HepG2 (cell line): ENCODE measurements around the gene VWA3B. TPM values are rescaled to one million over a fixed set of nuclear protein-coding genes. Genes with fewer than 3 reads are reported as not detected.
A peak's percentile ranks its signal among the peaks of the same experiment; 100 is the strongest.

Experiments
- ELF1 ChIP-seq: sonication (generic); formaldehyde crosslinking; IDR thresholded peaks from 2 replicates; pipeline ENCODE4 v1.4.0; 2020; ENCODE audit warnings: missing genetic modification reagents
- KAT2B ChIP-seq: fragments of 150-350 bp; IDR thresholded peaks from 2 replicates; pipeline ENCODE4 v1.6.1; 2014; ENCODE audit warnings: low read depth, low read length, borderline replicate concordance
- NCOR1 ChIP-seq: fragments of 200-600 bp; sonication (generic); IDR thresholded peaks from 2 replicates; pipeline ENCODE4 v1.7.0; 2017; ENCODE audit warnings: antibody characterized with exemption, low read length, borderline replicate concordance
- NPAS2 ChIP-seq: sonication (generic); formaldehyde crosslinking; IDR thresholded peaks from 2 replicates; pipeline ENCODE4 v1.8.0; 2022; ENCODE audit warnings: mild to moderate bottlenecking, missing genetic modification reagents, borderline replicate concordance
- SATB2 ChIP-seq: sonication (generic); formaldehyde crosslinking; IDR thresholded peaks from 2 replicates; pipeline ENCODE4 v1.5.0; 2020; ENCODE audit warnings: missing genetic modification reagents
- STAG1 ChIP-seq: sonication (generic); formaldehyde crosslinking; IDR thresholded peaks from 2 replicates; pipeline ENCODE4 v1.4.0; 2020; ENCODE audit warnings: missing genetic modification reagents
- ZNF343 ChIP-seq: sonication (generic); formaldehyde crosslinking; IDR thresholded peaks from 2 replicates; pipeline ENCODE4 v1.4.0; 2020; ENCODE audit warnings: mild to moderate bottlenecking, missing genetic modification reagents
- ZNF543 ChIP-seq: sonication (generic); formaldehyde crosslinking; IDR thresholded peaks from 2 replicates; pipeline ENCODE4 v1.4.0; 2020; ENCODE audit warnings: mild to moderate bottlenecking, missing genetic modification reagents
- polyA plus RNA-seq, 8 experiments: library from polyadenylated mRNA; depleted of rRNA in 3 of 8; stranded (reverse) in 7 of 8; unstranded in 1 of 8; fragments of >200 nt; fragmentation: Illumina TruSeq in 4 of 8; extraction: Trizol in 4 of 8; gene quantifications; 2 replicates each; pipeline versions ENCODE4 v1.2.1 to v1.2.3, GENCODE V29; 2011 to 2016; ENCODE audit warnings: low read depth in 4 of 8, missing spikeins in 1 of 8, mixed read lengths in 1 of 8; ENCODE audit not compliant: insufficient read depth in 1 of 8
- total RNA-seq, 5 experiments: library from RNA; depleted of rRNA; stranded (reverse); fragments of >200 nt; fragmentation: Illumina TruSeq; extraction: Trizol; gene quantifications; 2 replicates each; pipeline ENCODE4 v1.2.3, GENCODE V29; 2016; ENCODE audit warnings: low read depth in 1 of 5
- TF ChIP-seq, protein P1 (sequence below): sonication (generic); formaldehyde crosslinking; IDR thresholded peaks from 2 replicates; pipeline ENCODE4 v1.5.1; 2020; ENCODE audit warnings: mild to moderate bottlenecking, missing genetic modification reagents, moderate library complexity
- TF ChIP-seq, protein P2 (sequence below): sonication (generic); formaldehyde crosslinking; IDR thresholded peaks from 2 replicates; pipeline ENCODE4 v1.9.0; 2022; ENCODE audit warnings: low read depth, missing genetic modification reagents
- TF ChIP-seq, protein P3 (sequence below): conservative IDR thresholded peaks from 2 replicates; pipeline ENCODE4 v1.6.1; 2018; ENCODE audit warnings: missing genetic modification reagents
- TF ChIP-seq, protein P4 (sequence below): sonication (generic); formaldehyde crosslinking; IDR thresholded peaks from 2 replicates; pipeline ENCODE4 v1.4.0; 2020; ENCODE audit warnings: low read depth, mild to moderate bottlenecking, missing genetic modification reagents
- TF ChIP-seq, protein P5 (sequence below): sonication (generic); formaldehyde crosslinking; IDR thresholded peaks from 2 replicates; pipeline ENCODE4 v1.4.0; 2020; ENCODE audit warnings: missing genetic modification reagents
- TF ChIP-seq, protein P6 (sequence below): sonication (generic); formaldehyde crosslinking; IDR thresholded peaks from 2 replicates; pipeline ENCODE4 v1.4.0; 2020; ENCODE audit warnings: missing genetic modification reagents, mild to moderate bottlenecking, borderline replicate concordance

VWA3B gene
- total and polyA plus RNA-seq, 2 of the 13 experiments (the other 11 are each of a cell fraction or from before 2014, with no cell fraction given): not detected

DNA sequence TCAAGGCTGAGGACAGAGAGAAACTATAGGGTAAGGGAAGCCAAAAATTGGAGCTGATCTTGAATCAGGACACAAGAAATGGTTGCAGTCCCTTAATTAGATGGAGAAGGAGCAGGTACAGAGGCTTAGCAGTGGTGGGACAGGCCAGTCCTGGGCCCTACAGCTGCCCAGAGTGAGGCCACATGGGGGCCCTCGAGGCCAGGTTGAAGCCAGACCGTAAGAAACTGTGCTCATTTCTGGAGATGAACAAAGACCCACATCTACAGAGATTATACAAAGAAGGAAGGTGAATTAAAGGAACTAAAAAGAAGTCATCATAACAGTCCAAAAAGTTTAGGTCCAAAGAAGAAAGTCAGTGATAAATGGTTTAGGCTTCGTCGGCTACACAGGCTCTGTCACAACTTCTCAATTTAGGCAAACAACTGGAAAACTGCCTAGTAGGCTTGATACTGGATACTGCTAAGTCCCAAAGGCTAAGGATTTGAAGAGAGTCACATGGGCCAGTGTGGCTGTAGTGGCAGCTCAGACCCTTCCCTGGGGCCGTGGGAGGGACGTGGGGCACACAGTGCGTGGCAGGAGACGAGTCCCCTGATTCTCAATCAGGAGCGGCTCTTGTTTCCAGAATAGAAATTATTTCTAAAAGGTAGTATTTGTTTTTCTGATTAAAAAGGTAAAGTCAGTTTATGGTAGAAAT is 208.9 kb downstream of the VWA3B start (continued):
- TF ChIP-seq, protein P1, sequence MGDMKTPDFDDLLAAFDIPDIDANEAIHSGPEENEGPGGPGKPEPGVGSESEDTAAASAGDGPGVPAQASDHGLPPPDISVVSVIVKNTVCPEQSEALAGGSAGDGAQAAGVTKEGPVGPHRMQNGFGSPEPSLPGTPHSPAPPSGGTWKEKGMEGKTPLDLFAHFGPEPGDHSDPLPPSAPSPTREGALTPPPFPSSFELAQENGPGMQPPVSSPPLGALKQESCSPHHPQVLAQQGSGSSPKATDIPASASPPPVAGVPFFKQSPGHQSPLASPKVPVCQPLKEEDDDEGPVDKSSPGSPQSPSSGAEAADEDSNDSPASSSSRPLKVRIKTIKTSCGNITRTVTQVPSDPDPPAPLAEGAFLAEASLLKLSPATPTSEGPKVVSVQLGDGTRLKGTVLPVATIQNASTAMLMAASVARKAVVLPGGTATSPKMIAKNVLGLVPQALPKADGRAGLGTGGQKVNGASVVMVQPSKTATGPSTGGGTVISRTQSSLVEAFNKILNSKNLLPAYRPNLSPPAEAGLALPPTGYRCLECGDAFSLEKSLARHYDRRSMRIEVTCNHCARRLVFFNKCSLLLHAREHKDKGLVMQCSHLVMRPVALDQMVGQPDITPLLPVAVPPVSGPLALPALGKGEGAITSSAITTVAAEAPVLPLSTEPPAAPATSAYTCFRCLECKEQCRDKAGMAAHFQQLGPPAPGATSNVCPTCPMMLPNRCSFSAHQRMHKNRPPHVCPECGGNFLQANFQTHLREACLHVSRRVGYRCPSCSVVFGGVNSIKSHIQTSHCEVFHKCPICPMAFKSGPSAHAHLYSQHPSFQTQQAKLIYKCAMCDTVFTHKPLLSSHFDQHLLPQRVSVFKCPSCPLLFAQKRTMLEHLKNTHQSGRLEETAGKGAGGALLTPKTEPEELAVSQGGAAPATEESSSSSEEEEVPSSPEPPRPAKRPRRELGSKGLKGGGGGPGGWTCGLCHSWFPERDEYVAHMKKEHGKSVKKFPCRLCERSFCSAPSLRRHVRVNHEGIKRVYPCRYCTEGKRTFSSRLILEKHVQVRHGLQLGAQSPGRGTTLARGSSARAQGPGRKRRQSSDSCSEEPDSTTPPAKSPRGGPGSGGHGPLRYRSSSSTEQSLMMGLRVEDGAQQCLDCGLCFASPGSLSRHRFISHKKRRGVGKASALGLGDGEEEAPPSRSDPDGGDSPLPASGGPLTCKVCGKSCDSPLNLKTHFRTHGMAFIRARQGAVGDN (CRISPR knock-in tag): peak; percentile 16
- TF ChIP-seq, protein P2, sequence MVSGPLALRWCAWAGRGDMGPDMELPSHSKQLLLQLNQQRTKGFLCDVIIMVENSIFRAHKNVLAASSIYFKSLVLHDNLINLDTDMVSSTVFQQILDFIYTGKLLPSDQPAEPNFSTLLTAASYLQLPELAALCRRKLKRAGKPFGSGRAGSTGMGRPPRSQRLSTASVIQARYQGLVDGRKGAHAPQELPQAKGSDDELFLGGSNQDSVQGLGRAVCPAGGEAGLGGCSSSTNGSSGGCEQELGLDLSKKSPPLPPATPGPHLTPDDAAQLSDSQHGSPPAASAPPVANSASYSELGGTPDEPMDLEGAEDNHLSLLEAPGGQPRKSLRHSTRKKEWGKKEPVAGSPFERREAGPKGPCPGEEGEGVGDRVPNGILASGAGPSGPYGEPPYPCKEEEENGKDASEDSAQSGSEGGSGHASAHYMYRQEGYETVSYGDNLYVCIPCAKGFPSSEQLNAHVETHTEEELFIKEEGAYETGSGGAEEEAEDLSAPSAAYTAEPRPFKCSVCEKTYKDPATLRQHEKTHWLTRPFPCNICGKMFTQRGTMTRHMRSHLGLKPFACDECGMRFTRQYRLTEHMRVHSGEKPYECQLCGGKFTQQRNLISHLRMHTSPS (CRISPR knock-in tag): no peak
- no peak for TF ChIP-seq ZNF343 (CRISPR knock-in tag)
- TF ChIP-seq NPAS2 (CRISPR knock-in tag): no peak
- no peak for TF ChIP-seq SATB2 (CRISPR knock-in tag)
- TF ChIP-seq, protein P3, sequence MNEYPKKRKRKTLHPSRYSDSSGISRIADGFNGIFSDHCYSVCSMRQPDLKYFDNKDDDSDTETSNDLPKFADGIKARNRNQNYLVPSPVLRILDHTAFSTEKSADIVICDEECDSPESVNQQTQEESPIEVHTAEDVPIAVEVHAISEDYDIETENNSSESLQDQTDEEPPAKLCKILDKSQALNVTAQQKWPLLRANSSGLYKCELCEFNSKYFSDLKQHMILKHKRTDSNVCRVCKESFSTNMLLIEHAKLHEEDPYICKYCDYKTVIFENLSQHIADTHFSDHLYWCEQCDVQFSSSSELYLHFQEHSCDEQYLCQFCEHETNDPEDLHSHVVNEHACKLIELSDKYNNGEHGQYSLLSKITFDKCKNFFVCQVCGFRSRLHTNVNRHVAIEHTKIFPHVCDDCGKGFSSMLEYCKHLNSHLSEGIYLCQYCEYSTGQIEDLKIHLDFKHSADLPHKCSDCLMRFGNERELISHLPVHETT (CRISPR knock-in tag): no peak
- TF ChIP-seq KAT2B: no peak
- no peak for TF ChIP-seq ZNF543
- TF ChIP-seq NCOR1: no peak
- TF ChIP-seq ELF1 (CRISPR knock-in tag): no peak
- TF ChIP-seq, protein P4, sequence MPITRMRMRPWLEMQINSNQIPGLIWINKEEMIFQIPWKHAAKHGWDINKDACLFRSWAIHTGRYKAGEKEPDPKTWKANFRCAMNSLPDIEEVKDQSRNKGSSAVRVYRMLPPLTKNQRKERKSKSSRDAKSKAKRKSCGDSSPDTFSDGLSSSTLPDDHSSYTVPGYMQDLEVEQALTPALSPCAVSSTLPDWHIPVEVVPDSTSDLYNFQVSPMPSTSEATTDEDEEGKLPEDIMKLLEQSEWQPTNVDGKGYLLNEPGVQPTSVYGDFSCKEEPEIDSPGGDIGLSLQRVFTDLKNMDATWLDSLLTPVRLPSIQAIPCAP (CRISPR knock-in tag): no peak
- TF ChIP-seq, protein P5, sequence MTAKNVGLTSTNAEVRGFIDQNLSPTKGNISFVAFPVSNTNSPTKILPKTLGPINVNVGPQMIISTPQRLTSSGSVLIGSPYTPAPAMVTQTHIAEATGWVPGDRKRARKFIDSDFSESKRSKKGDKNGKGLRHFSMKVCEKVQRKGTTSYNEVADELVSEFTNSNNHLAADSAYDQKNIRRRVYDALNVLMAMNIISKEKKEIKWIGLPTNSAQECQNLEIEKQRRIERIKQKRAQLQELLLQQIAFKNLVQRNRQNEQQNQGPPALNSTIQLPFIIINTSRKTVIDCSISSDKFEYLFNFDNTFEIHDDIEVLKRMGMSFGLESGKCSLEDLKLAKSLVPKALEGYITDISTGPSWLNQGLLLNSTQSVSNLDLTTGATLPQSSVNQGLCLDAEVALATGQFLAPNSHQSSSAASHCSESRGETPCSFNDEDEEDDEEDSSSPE (CRISPR knock-in tag): no peak
- TF ChIP-seq, protein P6, sequence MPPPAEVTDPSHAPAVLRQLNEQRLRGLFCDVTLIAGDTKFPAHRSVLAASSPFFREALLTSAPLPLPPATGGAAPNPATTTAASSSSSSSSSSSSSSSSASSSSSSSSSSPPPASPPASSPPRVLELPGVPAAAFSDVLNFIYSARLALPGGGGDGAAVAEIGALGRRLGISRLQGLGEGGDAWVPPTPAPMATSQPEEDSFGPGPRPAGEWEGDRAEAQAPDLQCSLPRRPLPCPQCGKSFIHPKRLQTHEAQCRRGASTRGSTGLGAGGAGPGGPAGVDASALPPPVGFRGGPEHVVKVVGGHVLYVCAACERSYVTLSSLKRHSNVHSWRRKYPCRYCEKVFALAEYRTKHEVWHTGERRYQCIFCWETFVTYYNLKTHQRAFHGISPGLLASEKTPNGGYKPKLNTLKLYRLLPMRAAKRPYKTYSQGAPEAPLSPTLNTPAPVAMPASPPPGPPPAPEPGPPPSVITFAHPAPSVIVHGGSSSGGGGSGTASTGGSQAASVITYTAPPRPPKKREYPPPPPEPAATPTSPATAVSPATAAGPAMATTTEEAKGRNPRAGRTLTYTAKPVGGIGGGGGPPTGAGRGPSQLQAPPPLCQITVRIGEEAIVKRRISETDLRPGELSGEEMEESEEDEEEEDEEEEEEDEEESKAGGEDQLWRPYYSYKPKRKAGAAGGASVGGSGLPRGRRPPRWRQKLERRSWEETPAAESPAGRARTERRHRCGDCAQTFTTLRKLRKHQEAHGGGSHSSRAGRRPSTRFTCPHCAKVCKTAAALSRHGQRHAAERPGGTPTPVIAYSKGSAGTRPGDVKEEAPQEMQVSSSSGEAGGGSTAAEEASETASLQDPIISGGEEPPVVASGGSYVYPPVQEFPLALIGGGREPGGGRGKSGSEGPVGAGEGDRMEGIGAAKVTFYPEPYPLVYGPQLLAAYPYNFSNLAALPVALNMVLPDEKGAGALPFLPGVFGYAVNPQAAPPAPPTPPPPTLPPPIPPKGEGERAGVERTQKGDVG (CRISPR knock-in tag): no peak
- peak; percentile 57 for TF ChIP-seq STAG1 (CRISPR knock-in tag)
